Neural cell (in vitro differentiated cells): ENCODE data around the gene CGGBP1.

ENCODE experiments used
- EP300 ChIP-seq: fragments of 450-650 bp; conservative IDR thresholded peaks from 2 replicates; pipeline ENCODE4 v1.6.1; 2014; ENCODE audit warnings: antibody characterized with exemption, mild to moderate bottlenecking, moderate library complexity; ENCODE audit not compliant: poor library complexity, severe bottlenecking
- EZH2 ChIP-seq: fragments of 200-600, 300-800 bp; shearing (Covaris generic), sonication (generic); IDR thresholded peaks from 2 replicates; pipeline ENCODE4 v1.6.1; 2014; ENCODE audit warnings: antibody characterized with exemption, low read length, borderline replicate concordance, mild to moderate bottlenecking; ENCODE audit not compliant: insufficient read depth, poor library complexity, severe bottlenecking
- MXI1 ChIP-seq: fragments of 450-650 bp; conservative IDR thresholded peaks from 2 replicates; pipeline ENCODE4 v1.6.1; 2014; ENCODE audit warnings: antibody characterized with exemption, mild to moderate bottlenecking; ENCODE audit not compliant: poor library complexity, severe bottlenecking
- POLR2AphosphoS5 ChIP-seq: IDR thresholded peaks from 2 replicates; pipeline ENCODE4 v1.6.1; 2012
- TAF1 ChIP-seq: IDR thresholded peaks from 2 replicates; pipeline ENCODE4 v1.6.1; 2012; ENCODE audit warnings: low read depth
- TF ChIP-seq, protein P1 (sequence below): fragments of 450-650 bp; IDR thresholded peaks from 2 replicates; pipeline ENCODE4 v1.5.1; 2014; ENCODE audit warnings: antibody characterized with exemption, mild to moderate bottlenecking, moderate library complexity; ENCODE audit not compliant: poor library complexity, severe bottlenecking
- TF ChIP-seq, protein P2 (sequence below): IDR thresholded peaks from 2 replicates; pipeline ENCODE4 v1.6.1; 2012; ENCODE audit warnings: borderline replicate concordance

DNA sequence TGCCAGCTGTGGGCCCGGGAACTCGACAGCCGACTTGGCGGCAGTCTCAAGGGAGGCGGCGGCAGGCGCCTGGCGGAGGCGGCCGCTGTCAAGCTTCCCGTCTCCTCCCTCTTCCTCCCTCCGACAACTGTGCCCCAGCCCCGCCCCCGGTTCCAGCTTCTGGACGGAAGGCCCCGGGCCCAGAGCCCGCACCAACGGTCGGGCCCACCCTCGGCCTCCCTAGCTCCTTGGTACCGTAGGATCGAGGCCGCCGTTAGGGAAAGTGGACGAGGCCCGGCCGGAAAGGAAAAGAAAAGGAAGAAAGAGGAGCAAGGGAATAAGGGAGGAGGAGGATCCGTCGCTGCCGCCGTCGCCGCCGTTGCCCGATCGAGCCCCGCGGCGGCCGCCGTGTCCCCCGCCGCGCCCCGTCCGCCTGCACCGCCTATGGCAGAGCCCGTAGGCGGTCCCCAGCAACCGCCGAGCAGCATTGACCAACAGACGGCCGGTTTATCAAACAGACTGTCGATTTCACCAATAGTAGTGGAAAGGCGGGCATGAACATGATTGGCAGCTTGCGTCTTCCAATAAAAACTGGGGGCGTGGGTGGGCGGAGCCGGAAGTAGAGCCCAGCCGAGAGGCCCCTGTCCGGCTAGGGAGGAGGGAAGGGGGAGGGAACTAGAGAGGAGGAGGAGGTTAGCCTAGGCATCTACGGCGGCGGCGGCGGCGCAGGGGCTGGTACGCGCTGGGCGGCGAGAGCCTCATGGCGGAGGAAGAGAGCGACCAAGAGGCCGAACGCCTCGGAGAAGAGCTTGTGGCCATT, at the start of gene CGGBP1, which contains the start of gene ZNF654:
- TF ChIP-seq, protein P1, sequence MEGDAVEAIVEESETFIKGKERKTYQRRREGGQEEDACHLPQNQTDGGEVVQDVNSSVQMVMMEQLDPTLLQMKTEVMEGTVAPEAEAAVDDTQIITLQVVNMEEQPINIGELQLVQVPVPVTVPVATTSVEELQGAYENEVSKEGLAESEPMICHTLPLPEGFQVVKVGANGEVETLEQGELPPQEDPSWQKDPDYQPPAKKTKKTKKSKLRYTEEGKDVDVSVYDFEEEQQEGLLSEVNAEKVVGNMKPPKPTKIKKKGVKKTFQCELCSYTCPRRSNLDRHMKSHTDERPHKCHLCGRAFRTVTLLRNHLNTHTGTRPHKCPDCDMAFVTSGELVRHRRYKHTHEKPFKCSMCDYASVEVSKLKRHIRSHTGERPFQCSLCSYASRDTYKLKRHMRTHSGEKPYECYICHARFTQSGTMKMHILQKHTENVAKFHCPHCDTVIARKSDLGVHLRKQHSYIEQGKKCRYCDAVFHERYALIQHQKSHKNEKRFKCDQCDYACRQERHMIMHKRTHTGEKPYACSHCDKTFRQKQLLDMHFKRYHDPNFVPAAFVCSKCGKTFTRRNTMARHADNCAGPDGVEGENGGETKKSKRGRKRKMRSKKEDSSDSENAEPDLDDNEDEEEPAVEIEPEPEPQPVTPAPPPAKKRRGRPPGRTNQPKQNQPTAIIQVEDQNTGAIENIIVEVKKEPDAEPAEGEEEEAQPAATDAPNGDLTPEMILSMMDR: peak; percentile 30
- TF ChIP-seq POLR2AphosphoS5: peak; percentile 89
- TF ChIP-seq EP300: no peak
- peak; percentile 66 for TF ChIP-seq MXI1
- TF ChIP-seq EZH2: no peak
- TF ChIP-seq, protein P2, sequence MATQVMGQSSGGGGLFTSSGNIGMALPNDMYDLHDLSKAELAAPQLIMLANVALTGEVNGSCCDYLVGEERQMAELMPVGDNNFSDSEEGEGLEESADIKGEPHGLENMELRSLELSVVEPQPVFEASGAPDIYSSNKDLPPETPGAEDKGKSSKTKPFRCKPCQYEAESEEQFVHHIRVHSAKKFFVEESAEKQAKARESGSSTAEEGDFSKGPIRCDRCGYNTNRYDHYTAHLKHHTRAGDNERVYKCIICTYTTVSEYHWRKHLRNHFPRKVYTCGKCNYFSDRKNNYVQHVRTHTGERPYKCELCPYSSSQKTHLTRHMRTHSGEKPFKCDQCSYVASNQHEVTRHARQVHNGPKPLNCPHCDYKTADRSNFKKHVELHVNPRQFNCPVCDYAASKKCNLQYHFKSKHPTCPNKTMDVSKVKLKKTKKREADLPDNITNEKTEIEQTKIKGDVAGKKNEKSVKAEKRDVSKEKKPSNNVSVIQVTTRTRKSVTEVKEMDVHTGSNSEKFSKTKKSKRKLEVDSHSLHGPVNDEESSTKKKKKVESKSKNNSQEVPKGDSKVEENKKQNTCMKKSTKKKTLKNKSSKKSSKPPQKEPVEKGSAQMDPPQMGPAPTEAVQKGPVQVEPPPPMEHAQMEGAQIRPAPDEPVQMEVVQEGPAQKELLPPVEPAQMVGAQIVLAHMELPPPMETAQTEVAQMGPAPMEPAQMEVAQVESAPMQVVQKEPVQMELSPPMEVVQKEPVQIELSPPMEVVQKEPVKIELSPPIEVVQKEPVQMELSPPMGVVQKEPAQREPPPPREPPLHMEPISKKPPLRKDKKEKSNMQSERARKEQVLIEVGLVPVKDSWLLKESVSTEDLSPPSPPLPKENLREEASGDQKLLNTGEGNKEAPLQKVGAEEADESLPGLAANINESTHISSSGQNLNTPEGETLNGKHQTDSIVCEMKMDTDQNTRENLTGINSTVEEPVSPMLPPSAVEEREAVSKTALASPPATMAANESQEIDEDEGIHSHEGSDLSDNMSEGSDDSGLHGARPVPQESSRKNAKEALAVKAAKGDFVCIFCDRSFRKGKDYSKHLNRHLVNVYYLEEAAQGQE: no peak
- no peak for TF ChIP-seq TAF1
